A673 (cell line): ENCODE measurements around the gene TSHZ2.

Source experiments
- CTCF ChIP-seq: fragments of 300-800, 200-600 bp; sonication (generic); conservative IDR thresholded peaks from 2 replicates; pipeline ENCODE4 v1.5.1; 2017; ENCODE audit warnings: low read depth, mild to moderate bottlenecking, antibody characterized with exemption, low read length, moderate library complexity, mixed read lengths
- EZH2 ChIP-seq: fragments of 200-600 bp; sonication (generic); IDR thresholded peaks from 2 replicates; pipeline ENCODE4 v1.6.1; 2017; ENCODE audit warnings: borderline replicate concordance, low read depth, mild to moderate bottlenecking, mixed read lengths, antibody characterized with exemption, low read length; ENCODE audit not compliant: poor library complexity, severe bottlenecking

- no peak for TF ChIP-seq CTCF
- no peak for TF ChIP-seq EZH2
These were observed 193.3 kb downstream of the TSHZ2 start for GRCh38 chr20:53165452-53165851.
